ENCODE measurements around the gene IFNLR1. TPM values are rescaled to one million over a fixed set of nuclear protein-coding genes. Genes with fewer than 3 reads are reported as not detected.

IFNLR1 gene
- total RNA-seq, 1 experiment from 2014 or later = not detected

DNA sequence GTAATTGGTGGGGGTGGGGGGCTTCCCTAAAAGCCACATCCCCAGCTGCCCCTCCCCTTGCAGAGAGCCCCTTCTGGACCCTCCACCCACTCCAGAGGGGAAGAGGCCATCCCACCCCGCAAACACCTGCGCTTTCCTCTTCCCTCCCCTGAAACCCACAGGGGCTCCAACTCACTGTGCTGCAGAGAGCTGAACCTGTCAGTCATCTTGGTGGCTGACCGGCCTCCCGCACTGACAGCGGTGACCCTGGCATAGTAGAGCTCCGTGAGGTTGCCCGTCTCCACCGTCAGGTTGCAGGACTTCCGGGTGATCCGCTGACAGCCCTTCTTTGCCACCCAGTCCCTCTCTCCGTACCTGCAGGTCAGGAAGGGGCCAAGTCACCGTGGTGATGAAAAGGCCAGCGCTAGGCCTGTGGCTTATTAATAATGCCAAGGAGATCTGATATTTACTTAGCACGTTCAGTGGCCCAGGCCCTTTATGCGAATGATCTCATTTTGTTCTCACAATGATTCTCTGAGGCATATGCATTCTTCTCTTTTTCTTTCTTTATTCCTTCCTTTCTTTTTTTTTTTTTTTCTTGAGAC is 50.0 kb downstream of the IFNLR1 start:
- Histone ChIP-seq H3K36me3 (no peaks in the 10 kb centered on the region), H3K27me3 (peaks cover 4% of the 10 kb centered on the region), H3K4me1 (no peaks in the 10 kb centered on the region), H3K4me3 (no peak overlapping the region), H3K27ac (no peak overlapping the region), H3K9me3 (replicated peaks) (no peaks in the 10 kb centered on the region)
- no peak for DNase-seq

DNA sequence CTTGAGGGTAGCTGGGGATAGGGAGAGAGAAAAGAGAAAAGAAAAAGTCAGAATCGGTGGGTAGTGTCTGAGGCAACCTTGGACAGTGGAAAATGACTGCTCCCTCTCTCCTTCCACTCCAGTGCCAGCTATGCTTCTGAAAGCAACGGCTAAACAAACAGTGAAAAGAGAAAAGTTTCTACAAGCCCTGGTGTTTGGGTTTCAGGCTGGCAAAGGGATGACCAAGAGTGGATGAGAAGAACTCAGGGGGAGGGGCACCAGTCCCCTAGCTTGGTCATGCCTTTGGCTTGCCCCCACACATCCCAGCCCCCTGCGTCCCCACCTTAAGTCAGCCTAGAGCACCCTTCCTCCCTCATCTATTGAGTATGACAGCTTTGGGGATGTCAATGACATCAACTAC is 52.7 kb downstream of the IFNLR1 start:
- Histone ChIP-seq H3K9me3 (replicated peaks) (0 out of 2 replicates have a peak, but pooled peaks cover 3% of the 10 kb centered on the region), H3K4me1 (no peaks in the 10 kb centered on the region), H3K4me3 (no peak overlapping the region), H3K27me3 (no peaks in the 10 kb centered on the region), H3K36me3 (no peaks in the 10 kb centered on the region), H3K27ac (no peak overlapping the region)
- DNase-seq = no peak

DNA sequence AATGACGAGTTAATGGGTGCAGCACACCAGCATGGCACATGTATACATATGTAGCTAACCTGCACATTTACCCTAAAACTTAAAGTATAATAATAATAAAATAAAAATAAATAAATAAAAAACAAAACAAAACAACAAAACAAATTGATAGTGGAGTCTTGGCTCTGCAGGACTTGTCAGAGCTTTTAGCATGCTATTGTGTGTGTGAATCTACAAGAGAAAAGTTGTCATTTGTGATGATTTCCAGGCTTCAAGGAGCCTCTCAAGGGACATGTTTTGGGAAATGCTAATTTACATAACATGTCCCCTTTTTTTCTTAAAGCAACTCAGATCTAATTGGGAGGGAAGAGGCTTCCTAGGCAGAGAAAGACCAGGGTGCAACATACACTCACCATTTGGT is 53.3 kb downstream of the IFNLR1 start:
- Histone ChIP-seq H3K36me3 (no peaks in the 10 kb centered on the region), H3K9me3 (replicated peaks) (0 out of 2 replicates have a peak, but pooled peaks cover 3% of the 10 kb centered on the region), H3K27ac (no peak overlapping the region), H3K27me3 (no peaks in the 10 kb centered on the region), H3K4me1 (no peaks in the 10 kb centered on the region), H3K4me3 (no peak overlapping the region)
- DNase-seq = no peak

DNA sequence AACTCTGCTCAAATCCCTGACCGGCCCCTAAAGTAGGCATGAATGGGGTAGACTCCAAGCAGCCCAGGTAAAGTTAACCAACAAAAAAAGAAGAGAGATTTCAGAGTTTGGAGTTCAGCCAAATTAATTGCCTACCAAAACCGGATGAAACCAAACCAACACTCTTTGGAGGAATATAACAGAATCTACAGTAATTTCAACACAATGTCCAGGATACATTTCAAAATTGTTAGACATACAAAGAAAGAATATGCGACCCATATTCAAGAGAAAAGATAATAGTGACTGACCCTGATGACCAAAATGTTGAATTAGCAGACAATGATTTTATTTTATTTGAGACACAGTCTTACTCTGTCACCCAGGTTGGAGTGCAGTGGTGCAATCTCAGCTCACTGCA is 56.7 kb downstream of the IFNLR1 start:
- no peaks in the 10 kb centered on the region for H3K4me1 ChIP-seq
- H3K27me3 ChIP-seq = no peaks in the 10 kb centered on the region; the same call in 1 of the 2 replicates
- 0 out of 2 replicates have a peak, but pooled peaks cover 3% of the 10 kb centered on the region for H3K9me3 ChIP-seq (replicated peaks)
- no peak for DNase-seq
- no peak overlapping the region for H3K27ac ChIP-seq
- no peak overlapping the region for H3K4me3 ChIP-seq
- H3K36me3 ChIP-seq = no peaks in the 10 kb centered on the region

DNA sequence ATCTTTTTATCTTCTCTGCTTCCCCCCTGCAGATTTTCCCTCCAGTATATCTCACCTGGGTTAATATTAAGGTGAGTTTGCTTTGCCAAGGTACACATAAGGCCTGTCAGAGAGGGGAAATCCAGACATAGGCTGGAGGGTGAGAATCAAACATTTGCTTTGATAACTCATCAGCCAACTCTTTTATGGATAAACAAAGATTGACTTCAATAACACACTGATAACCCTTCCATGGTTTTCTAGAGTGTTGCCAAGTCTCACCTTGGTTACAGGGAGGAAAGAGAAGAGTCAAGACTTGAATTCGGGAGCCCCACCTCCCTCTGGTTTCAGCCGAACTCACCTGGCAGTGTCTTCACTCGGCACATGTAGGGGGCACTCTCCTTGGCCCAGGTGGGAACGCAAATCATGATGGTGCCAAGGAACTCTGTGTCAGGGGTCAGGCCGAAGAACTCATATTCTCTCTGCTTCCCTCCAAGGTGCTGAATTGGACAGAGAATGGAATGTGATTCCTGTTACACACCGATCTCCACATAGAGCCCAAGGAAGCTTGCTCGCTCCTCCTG is 59.2 kb downstream of the IFNLR1 start:
- Histone ChIP-seq H3K4me3 (no peak overlapping the region), H3K9me3 (replicated peaks) (0 out of 2 replicates have a peak, but pooled peaks cover 3% of the 10 kb centered on the region), H3K27me3 (peaks cover 4% of the 10 kb centered on the region), H3K4me1 (no peaks in the 10 kb centered on the region), H3K27ac (no peak overlapping the region), H3K36me3 (no peaks in the 10 kb centered on the region)
- no peak for DNase-seq

DNA sequence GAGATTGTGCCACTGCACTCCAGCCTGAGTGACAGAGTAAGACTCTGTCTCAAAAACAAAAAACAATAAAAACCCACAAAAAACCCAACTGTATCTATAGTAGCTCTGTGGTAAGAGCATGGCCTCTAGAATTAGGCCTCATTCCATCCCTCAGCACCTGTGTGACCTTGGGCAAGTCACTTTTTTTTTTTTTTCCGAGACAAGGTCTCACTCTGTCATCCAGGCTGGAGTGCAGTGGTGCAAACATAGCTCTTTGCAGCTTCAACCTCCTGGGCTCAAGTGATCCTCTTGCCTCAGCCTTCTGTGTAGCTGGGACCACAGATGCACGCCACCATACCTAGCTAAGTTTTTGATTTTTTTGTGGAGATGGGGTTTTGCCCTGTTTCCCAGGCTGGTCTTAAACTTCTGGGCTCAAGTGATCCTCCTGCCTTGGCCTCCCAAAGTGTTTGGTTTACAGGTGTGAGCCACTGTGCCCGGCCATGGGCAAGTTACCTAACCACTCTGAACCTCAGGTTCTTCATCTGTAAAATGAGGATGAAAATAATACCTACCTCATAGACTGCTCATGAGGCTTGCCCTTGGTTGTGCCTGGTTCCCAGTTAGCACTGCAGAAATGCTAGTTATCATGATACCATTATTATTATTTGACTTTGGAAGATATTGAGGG is 59.8 kb downstream of the IFNLR1 start:
- Histone ChIP-seq H3K36me3 (no peaks in the 10 kb centered on the region), H3K27ac (no peak overlapping the region)

DNA sequence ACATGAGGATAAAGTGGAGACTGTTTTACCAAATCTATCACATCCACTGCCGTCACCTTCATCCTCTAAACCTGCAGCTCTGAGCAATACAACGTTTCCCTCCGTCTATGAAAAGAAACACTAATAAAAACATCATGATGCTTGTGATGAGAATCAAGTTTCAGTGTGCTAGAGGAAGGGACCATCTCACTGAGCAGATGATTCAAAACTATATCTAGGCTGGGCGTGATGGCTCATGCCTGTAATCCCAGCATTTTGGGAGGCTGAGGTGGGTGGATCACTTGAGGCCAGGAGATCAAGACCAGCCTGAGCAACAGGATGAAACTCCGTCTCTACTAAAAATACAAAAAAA is 60.4 kb downstream of the IFNLR1 start:
- Histone ChIP-seq H3K4me1 (no peaks in the 10 kb centered on the region), H3K9me3 (replicated peaks) (0 out of 2 replicates have a peak, but pooled peaks cover 3% of the 10 kb centered on the region), H3K27me3 (peaks cover 9% of the 10 kb centered on the region)

More for the DNA sequence above, 59.8 kb downstream of the IFNLR1 start:
- H3K27me3 ChIP-seq = peaks cover 6% of the 10 kb centered on the region
- no peaks in the 10 kb centered on the region for H3K4me1 ChIP-seq
- H3K4me3 ChIP-seq = no peak overlapping the region
- no peak for DNase-seq
- H3K9me3 ChIP-seq (replicated peaks) = 0 out of 2 replicates have a peak, but pooled peaks cover 3% of the 10 kb centered on the region

DNA sequence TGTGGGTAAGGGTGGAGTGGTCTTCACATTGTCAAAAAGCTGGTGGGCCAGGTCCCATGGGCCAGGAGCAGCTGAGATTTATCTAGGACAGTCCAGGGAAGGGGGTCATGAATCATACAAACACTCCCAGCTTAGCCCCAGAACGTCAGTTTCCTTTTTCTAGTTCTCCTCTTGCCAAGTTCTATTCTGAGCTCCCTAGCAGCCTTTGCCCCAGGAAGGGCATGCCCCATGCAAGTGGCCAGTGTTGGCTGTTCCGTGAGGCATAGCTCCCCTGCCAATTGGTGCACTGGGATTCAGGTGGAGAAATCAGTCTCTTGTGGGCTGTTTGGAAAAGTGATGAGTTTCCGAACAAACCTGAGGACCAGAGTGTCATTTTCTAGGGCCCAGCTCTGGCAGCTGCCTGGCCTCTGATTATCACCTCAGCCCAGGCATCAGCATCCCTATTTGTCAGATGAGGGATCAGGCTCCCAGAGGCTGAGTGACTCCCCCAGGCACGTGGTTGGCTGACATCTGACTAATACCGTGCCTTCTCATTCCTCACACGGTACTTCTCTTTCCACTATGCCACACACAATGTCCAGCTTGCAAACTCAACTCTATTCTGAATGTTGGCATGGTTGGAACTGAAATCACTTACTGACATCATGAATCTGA is 60.9 kb downstream of the IFNLR1 start:
- no peaks in the 10 kb centered on the region for H3K4me1 ChIP-seq
- no peak overlapping the region for H3K4me3 ChIP-seq
- DNase-seq = no peak
- no peak overlapping the region for H3K27ac ChIP-seq
- H3K9me3 ChIP-seq (replicated peaks) = 0 out of 2 replicates have a peak, but pooled peaks cover 3% of the 10 kb centered on the region
- no peaks in the 10 kb centered on the region for H3K36me3 ChIP-seq
- peaks cover 14% of the 10 kb centered on the region for H3K27me3 ChIP-seq

More for the DNA sequence above, 60.4 kb downstream of the IFNLR1 start:
- Histone ChIP-seq H3K4me3 (no peak overlapping the region), H3K27ac (no peak overlapping the region), H3K36me3 (no peaks in the 10 kb centered on the region)
- no peak for DNase-seq

DNA sequence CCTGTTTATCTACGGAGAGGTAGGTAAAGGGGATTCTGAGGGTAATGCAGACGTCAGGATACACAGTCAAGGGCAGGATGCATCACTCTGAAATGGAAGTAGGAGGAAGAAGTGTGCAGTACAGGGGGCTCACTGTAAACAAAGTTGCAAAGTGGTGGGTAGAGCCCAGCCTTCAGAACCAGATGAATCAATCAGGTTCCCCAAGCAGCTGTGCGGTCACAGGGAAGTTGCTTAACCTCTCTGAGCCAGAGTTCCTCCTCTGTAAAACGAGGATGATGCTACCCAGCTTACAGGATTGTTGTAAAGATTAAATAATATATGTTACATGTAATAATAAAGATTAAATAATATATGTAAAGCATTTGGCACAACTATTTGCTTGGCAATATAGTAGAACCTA is 61.6 kb downstream of the IFNLR1 start:
- H3K36me3 ChIP-seq = no peaks in the 10 kb centered on the region
- H3K4me3 ChIP-seq = no peak overlapping the region
- H3K9me3 ChIP-seq (replicated peaks) = 0 out of 2 replicates have a peak, but pooled peaks cover 3% of the 10 kb centered on the region
- DNase-seq = no peak
- H3K27me3 ChIP-seq = peaks cover 21% of the 10 kb centered on the region
- no peaks in the 10 kb centered on the region for H3K4me1 ChIP-seq
- no peak overlapping the region for H3K27ac ChIP-seq

DNA sequence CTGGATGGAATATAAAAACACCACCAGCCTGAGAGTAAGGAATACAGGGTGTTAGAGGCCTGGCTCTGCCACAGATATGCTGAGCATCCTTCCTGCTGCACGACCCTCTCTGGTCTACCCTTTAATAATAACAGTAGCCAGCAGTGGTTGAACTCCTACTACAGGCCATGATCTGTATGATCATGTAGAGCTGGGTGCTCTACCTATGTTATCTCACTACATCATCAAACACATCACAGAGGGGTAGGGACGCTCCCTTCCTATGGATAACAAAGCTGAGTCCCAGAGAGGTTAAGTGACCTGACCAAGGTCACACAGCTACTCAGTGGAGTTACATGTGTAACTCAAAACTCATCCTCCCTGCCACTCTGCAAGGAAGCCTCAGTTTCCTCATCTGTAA is 62.1 kb downstream of the IFNLR1 start:
- Histone ChIP-seq H3K9me3 (replicated peaks) (0 out of 2 replicates have a peak, but pooled peaks cover 2% of the 10 kb centered on the region), H3K4me1 (no peaks in the 10 kb centered on the region), H3K27me3 (peaks cover 25% of the 10 kb centered on the region), H3K27ac (no peak overlapping the region), H3K36me3 (no peaks in the 10 kb centered on the region), H3K4me3 (no peak overlapping the region)
- no peak for DNase-seq

DNA sequence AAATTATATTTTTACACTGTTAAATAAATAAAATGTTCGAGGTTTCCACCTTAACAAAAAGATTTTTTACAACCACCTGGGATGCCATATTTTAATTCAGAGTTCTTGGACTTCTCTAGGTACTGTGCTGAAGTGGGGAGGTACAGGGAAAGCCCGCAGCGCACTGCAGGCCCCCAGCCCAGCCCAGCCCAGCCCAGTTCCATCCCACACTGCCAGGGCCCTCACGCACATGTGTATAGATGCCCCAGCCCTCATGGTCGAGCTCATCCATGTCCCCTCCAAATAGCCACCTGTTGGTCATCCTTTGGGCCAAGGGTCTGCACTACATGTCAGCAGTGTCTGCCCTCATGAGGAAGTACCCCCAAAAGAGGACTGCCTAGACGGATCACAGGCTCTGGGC is 63.5 kb downstream of the IFNLR1 start:
- H3K27me3 ChIP-seq = peaks cover 28% of the 10 kb centered on the region
- H3K9me3 ChIP-seq (replicated peaks) = no peaks in the 10 kb centered on the region
- DNase-seq = no peak
- no peaks in the 10 kb centered on the region for H3K4me1 ChIP-seq
- H3K36me3 ChIP-seq = no peaks in the 10 kb centered on the region
- no peak overlapping the region for H3K4me3 ChIP-seq
- no peak overlapping the region for H3K27ac ChIP-seq

DNA sequence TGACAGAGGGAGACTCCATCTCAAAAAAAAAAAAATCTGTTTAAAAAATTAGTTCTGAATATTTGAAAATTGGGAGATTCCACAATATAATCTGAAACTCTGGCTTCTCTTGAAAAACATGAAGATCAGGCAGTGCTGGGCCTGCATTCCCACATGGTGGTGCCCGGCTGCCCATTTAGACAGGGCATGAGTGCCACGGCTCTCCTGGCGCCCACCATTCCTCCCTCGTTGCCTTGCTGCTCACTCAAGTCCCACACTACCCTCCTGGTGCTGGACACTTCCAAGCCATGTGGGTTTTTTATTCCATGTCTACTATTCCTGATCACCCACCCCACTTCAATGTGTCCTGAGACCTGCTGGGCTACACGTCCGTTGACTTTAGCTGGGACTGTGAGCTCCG is 64.3 kb downstream of the IFNLR1 start:
- no peak overlapping the region for H3K27ac ChIP-seq
- H3K27me3 ChIP-seq = peaks cover 28% of the 10 kb centered on the region
- H3K4me1 ChIP-seq = no peaks in the 10 kb centered on the region
- H3K9me3 ChIP-seq (replicated peaks) = no peaks in the 10 kb centered on the region
- H3K36me3 ChIP-seq = no peaks in the 10 kb centered on the region
- no peak for DNase-seq
- no peak overlapping the region for H3K4me3 ChIP-seq

DNA sequence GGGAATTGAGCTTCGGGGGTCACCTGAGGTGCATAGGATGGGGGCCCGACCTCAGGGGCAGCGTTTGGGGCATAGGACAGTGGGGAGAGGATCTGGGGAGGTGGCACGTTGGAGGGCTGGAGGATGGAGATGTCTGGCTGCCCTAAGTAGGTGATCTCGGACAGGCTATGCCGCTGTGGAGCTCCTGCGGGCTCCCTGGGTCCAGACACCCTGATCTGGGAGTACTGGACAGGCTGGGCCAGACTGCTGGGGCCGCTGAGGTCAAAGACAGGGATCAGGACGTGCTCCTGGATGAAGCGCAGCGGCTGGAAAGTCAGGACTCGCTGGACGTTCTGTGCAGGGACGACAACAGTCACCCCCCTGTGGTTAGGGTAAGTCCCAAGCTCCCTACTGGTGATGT is 65.7 kb downstream of the IFNLR1 start:
- Histone ChIP-seq H3K27ac (no peak overlapping the region), H3K27me3 (peaks cover 31% of the 10 kb centered on the region), H3K4me1 (no peaks in the 10 kb centered on the region), H3K4me3 (no peak overlapping the region), H3K9me3 (replicated peaks) (no peaks in the 10 kb centered on the region), H3K36me3 (no peaks in the 10 kb centered on the region)
- no peak for DNase-seq

DNA sequence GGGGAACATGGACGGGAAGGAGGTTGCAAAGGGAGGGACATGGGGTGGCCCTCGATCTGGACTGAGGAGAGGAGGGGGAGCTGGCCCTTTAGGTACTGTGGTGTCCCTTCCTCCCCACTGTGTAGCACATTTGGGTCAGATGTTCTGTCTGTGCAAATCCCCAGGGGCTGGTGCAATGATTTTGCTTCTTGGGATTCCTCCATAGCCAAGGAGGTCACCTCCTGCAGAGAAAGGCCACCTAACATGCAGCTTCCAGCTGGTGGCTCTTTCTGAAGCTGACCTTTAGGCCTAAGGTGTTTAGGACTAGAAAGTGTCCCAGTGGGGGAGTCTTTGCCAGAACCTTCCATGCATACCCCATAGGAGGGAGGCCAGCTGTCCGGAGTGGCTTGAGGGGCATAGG is 66.1 kb downstream of the IFNLR1 start:
- Histone ChIP-seq H3K4me1 (no peaks in the 10 kb centered on the region), H3K27me3 (peaks cover 34% of the 10 kb centered on the region), H3K4me3 (no peak overlapping the region), H3K9me3 (replicated peaks) (no peaks in the 10 kb centered on the region), H3K36me3 (no peaks in the 10 kb centered on the region), H3K27ac (no peak overlapping the region)
- no peak for DNase-seq
